Measurements from ENCODE around the gene CELSR2.

The CELSR2 gene

DNA sequence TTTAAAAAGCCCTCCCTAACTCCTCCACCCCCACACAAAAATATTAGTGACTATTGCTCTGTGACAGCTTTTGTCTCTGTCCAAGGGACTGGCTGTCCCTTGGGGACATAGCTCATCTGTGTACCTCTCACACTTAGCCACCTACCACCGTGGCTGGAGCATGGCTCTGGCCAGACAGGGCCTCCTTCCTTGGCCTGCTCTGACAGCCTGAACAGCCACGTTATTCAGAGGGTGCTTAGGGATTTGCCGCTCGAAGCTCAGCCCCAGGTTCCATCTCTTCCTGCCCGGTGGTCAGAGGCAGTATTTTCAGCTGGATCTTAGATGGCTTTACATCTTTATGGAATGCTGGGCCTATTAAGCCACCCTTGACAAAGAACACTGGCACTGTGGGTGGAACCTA is 6.1 kb upstream of the CELSR2 start:
- Histone ChIP-seq H4K20me1 (ENCODE audit: insufficient read depth) (no peaks in the 10 kb centered on the region), H3K36me3 (ENCODE audit: insufficient read depth) (no peaks in the 10 kb centered on the region), H3K79me2 (ENCODE audit: insufficient read depth, low read depth) (no peaks in the 10 kb centered on the region), H3K27me3 (ENCODE audit: insufficient read depth, low read depth) (no peaks in the 10 kb centered on the region), H3K4me3 (IDR thresholded peaks at IDR 0.05; ENCODE audit: insufficient read depth, low read depth, low read length) (no peak overlapping the region), H3K4me1 (ENCODE audit: low read depth, poor library complexity, severe bottlenecking) (no peaks in the 10 kb centered on the region), H2AFZ (ENCODE audit: low read depth) (no peak overlapping the region), H3K9ac (no peak overlapping the region), H3K27ac (no peak overlapping the region), H3K4me2 (no peak overlapping the region)
- TF ChIP-seq, protein P1, sequence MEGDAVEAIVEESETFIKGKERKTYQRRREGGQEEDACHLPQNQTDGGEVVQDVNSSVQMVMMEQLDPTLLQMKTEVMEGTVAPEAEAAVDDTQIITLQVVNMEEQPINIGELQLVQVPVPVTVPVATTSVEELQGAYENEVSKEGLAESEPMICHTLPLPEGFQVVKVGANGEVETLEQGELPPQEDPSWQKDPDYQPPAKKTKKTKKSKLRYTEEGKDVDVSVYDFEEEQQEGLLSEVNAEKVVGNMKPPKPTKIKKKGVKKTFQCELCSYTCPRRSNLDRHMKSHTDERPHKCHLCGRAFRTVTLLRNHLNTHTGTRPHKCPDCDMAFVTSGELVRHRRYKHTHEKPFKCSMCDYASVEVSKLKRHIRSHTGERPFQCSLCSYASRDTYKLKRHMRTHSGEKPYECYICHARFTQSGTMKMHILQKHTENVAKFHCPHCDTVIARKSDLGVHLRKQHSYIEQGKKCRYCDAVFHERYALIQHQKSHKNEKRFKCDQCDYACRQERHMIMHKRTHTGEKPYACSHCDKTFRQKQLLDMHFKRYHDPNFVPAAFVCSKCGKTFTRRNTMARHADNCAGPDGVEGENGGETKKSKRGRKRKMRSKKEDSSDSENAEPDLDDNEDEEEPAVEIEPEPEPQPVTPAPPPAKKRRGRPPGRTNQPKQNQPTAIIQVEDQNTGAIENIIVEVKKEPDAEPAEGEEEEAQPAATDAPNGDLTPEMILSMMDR (conservative IDR thresholded peaks at IDR 0.05; ENCODE audit: low read depth, low read length): no peak

DNA sequence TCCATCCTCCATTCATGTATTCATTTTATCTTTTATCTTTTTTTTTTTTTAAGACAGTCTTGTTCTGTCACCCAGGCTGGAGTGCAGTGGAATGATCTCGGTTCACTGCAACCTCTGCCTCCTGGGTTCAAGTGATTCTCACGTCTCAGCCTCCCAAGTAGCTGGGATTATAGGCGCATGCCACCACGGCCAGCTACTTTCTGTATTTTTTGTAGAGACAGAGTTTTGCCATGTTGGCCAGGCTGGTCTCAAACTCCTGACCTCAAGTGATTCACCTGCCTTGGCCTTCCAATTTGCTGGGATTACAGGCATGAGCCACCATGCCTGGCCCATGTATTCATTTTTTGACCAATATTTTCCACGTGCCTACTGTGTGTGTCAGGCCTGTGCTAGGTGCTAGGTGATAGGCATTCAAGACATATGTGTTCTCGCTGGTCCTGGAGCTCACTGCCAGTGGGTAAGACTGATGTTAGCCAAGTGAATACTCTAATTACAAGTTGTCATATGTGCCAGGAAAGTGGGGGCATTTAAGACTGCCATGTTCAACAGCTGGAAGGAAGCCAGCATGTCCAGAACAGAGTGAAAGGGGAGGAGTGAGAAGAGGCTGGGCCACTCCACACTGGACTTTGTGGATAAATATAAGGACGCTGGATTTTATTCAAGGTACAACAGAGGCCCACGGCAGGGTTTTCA is 5.3 kb upstream of the CELSR2 start:
- H3K36me3 ChIP-seq (ENCODE audit: insufficient read depth): no peaks in the 10 kb centered on the region
- H3K4me3 ChIP-seq (IDR thresholded peaks at IDR 0.05; ENCODE audit: insufficient read depth, low read depth, low read length): no peak overlapping the region
- no peaks in the 10 kb centered on the region for H4K20me1 ChIP-seq (ENCODE audit: insufficient read depth)
- no peak overlapping the region for H3K9ac ChIP-seq
- no peak overlapping the region for H3K4me2 ChIP-seq
- H3K4me1 ChIP-seq (ENCODE audit: low read depth, poor library complexity, severe bottlenecking): peaks cover 3% of the 10 kb centered on the region
- no peaks in the 10 kb centered on the region for H3K27me3 ChIP-seq (ENCODE audit: insufficient read depth, low read depth)
- no peaks in the 10 kb centered on the region for H3K79me2 ChIP-seq (ENCODE audit: insufficient read depth, low read depth)
- H2AFZ ChIP-seq (ENCODE audit: low read depth): no peak overlapping the region
- TF ChIP-seq, protein P1 (conservative IDR thresholded peaks at IDR 0.05; ENCODE audit: low read depth, low read length): no peak
- no peak overlapping the region for H3K27ac ChIP-seq

- Histone ChIP-seq H3K27ac (no peak overlapping the region), H3K4me1 (ENCODE audit: low read depth, poor library complexity, severe bottlenecking) (peaks cover 10% of the 10 kb centered on the region), H2AFZ (ENCODE audit: low read depth) (no peak overlapping the region), H3K9ac (no peak overlapping the region), H3K4me3 (IDR thresholded peaks at IDR 0.05; ENCODE audit: insufficient read depth, low read depth, low read length) (no peak overlapping the region), H3K36me3 (ENCODE audit: insufficient read depth) (no peaks in the 10 kb centered on the region), H3K79me2 (ENCODE audit: insufficient read depth, low read depth) (no peaks in the 10 kb centered on the region), H4K20me1 (ENCODE audit: insufficient read depth) (no peaks in the 10 kb centered on the region), H3K4me2 (no peak overlapping the region), H3K27me3 (ENCODE audit: insufficient read depth, low read depth) (no peaks in the 10 kb centered on the region)
- TF ChIP-seq, protein P1 (conservative IDR thresholded peaks at IDR 0.05; ENCODE audit: low read depth, low read length): no peak
These were observed 3.2 kb upstream of the CELSR2 start for GRCh38 chr1:109246141-109246551.

DNA sequence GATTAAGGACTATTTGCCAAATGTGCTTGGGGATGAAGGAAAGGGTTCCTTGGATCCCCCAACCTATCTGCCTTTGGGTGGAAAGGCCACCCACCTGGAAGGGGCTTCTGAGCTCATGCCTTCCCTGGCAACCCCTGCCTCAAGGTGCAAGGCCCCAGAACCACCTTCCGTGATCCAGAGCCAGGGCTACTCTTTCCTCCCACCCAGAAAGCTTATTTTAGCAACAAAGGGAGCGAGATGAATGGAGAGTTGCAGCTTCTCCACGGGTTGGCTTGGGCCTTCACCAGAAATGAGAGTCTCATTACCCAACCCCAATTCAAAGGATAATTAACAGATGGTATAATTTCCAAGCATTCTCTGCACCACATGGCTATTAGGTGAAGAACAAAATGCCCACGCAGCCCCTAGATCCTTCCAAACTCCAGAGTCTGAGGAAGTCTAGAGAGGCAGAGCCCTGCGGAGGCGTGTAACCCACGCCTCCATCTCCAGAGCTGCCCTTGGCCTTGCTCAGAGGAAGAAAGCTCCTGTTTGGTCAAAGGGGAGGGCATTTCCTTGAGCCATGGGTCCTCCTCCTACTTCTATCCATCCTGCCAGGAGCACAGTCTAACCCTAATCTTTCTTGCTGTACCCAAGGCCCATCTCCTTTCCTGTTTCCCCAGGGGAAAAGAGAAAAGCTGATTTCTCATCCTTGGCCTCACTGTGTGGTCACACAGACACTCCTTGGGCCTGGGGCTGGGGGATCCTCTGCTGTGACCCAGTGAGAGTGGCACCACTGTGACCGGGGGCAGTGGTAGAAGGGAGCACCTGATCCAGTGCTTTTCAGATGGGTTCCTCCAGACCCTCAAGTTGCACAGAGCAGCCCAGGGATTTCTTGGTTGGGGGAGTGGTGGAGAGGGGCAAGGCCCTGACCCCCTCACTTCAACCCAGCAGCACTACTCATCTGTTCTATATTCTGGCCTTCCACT is 1.7 kb upstream of the CELSR2 start:
- TF ChIP-seq, protein P1 (conservative IDR thresholded peaks at IDR 0.05; ENCODE audit: low read depth, low read length): no peak
- H3K4me1 ChIP-seq (ENCODE audit: low read depth, poor library complexity, severe bottlenecking): peaks cover 10% of the 10 kb centered on the region

More for the DNA sequence above, 1.7 kb upstream of the CELSR2 start:
- Histone ChIP-seq H3K4me3 (IDR thresholded peaks at IDR 0.05; ENCODE audit: insufficient read depth, low read depth, low read length) (no peak overlapping the region), H3K36me3 (ENCODE audit: insufficient read depth) (no peaks in the 10 kb centered on the region), H4K20me1 (ENCODE audit: insufficient read depth) (no peaks in the 10 kb centered on the region), H3K27ac (no peak overlapping the region), H3K79me2 (ENCODE audit: insufficient read depth, low read depth) (no peaks in the 10 kb centered on the region), H3K9ac (no peak overlapping the region), H3K27me3 (ENCODE audit: insufficient read depth, low read depth) (no peaks in the 10 kb centered on the region), H2AFZ (ENCODE audit: low read depth) (no peak overlapping the region), H3K4me2 (no peak overlapping the region)
